GM23338 (cell line): Measurements from ENCODE around the gene CHD1. TPM values are rescaled to one million over a fixed set of nuclear protein-coding genes. Genes with fewer than 3 reads are reported as not detected.

Experiments used
- ATAC-seq: fragments of 200-7000 bp; cut with Tn5 transposase; 3 replicates; pipeline ENCODE4 v1.9.1; 2020
- DNase-seq: peaks from one replicate; pipeline ENCODE4 v3.0.0-alpha.2; 2015; ENCODE audit warnings: low spot score
- H2AFZ ChIP-seq: fragments of 200-600 bp; sonication (generic); 2 replicates; pipeline ENCODE4 v1.8.0; 2016; ENCODE audit warnings: antibody characterized with exemption, mild to moderate bottlenecking, moderate library complexity
- H3F3A ChIP-seq: fragments of 200-600 bp; sonication (generic); replicated peaks from 2 replicates; pipeline ENCODE4 v1.8.0; 2017; ENCODE audit warnings: antibody characterized with exemption, mixed run types, low read depth
- H3K27ac ChIP-seq: fragments of 200-600 bp; sonication (generic); 2 replicates; pipeline ENCODE4 v1.6.1; 2016; ENCODE audit warnings: low read depth
- H3K27me3 ChIP-seq: fragments of 200-600 bp; sonication (generic); 2 replicates; pipeline ENCODE4 v1.8.0; 2016; ENCODE audit warnings: mild to moderate bottlenecking, mixed run types, moderate library complexity; ENCODE audit not compliant: insufficient read depth
- H3K36me3 ChIP-seq: fragments of 200-600 bp; sonication (generic); 2 replicates; pipeline ENCODE4 v1.8.0; 2016; ENCODE audit warnings: mild to moderate bottlenecking; ENCODE audit not compliant: insufficient read depth
- H3K4me1 ChIP-seq: fragments of 200-600 bp; sonication (generic); 2 replicates; pipeline ENCODE4 v1.8.0; 2016; ENCODE audit warnings: mild to moderate bottlenecking, moderate library complexity; ENCODE audit not compliant: insufficient read depth
- H3K4me2 ChIP-seq: fragments of 200-600 bp; sonication (generic); 2 replicates; pipeline ENCODE4 v1.7.1; 2017; ENCODE audit warnings: mixed run types
- H3K4me3 ChIP-seq: fragments of 200-600 bp; sonication (generic); 2 replicates; pipeline ENCODE4 v1.6.1; 2016; ENCODE audit warnings: mixed run types
- H3K79me2 ChIP-seq: fragments of 200-600 bp; sonication (generic); replicated peaks from 2 replicates; pipeline ENCODE4 v1.8.0; 2017; ENCODE audit warnings: mild to moderate bottlenecking; ENCODE audit not compliant: insufficient read depth
- H3K9me2 ChIP-seq: fragments of 200-600 bp; sonication (generic); 2 replicates; pipeline ENCODE4 v1.8.0; 2017; ENCODE audit not compliant: insufficient read depth
- H4K20me1 ChIP-seq: fragments of 200-600 bp; sonication (generic); replicated peaks from 2 replicates; pipeline ENCODE4 v1.8.0; 2017; ENCODE audit warnings: mild to moderate bottlenecking; ENCODE audit not compliant: insufficient read depth
- H3K27ac Mint-ChIP-seq: 2 replicates; pipeline ENCODE4 v1.8.0; 2020; ENCODE audit warnings: inconsistent platforms, mild to moderate bottlenecking, moderate library complexity, mixed read lengths
- H3K27me3 Mint-ChIP-seq: 3 replicates; pipeline ENCODE4 v1.8.0; 2022; ENCODE audit warnings: low read depth, mild to moderate bottlenecking, moderate library complexity, mixed read lengths, inconsistent platforms; ENCODE audit not compliant: insufficient read depth, poor library complexity
- H3K36me3 Mint-ChIP-seq: 3 replicates; pipeline ENCODE4 v1.8.0; 2021; ENCODE audit warnings: low read depth, mild to moderate bottlenecking, inconsistent platforms, moderate library complexity, mixed read lengths
- H3K4me1 Mint-ChIP-seq: 3 replicates; pipeline ENCODE4 v1.8.0; 2020; ENCODE audit warnings: mild to moderate bottlenecking, inconsistent platforms, mixed read lengths
- H3K4me3 Mint-ChIP-seq: 3 replicates; pipeline ENCODE4 v1.8.0; 2021; ENCODE audit warnings: moderate library complexity, mild to moderate bottlenecking, inconsistent platforms, mixed read lengths
- H3K9me3 Mint-ChIP-seq: 3 replicates; pipeline ENCODE4 v1.8.0; 2020; ENCODE audit warnings: moderate library complexity, mild to moderate bottlenecking, inconsistent platforms, mixed read lengths
- CREB1 ChIP-seq: fragments of 250-450 bp; sonication (Bioruptor Pico); IDR thresholded peaks from 2 replicates; pipeline ENCODE4 v1.5.0; 2020; ENCODE audit warnings: low read depth, mild to moderate bottlenecking, moderate library complexity
- NANOG ChIP-seq: IDR thresholded peaks from 2 replicates; pipeline ENCODE4 v1.6.1; 2016; ENCODE audit warnings: antibody characterized with exemption, borderline replicate concordance
- POLR2AphosphoS5 ChIP-seq: IDR thresholded peaks from 2 replicates; pipeline ENCODE4 v1.6.1; 2016; ENCODE audit warnings: antibody characterized with exemption, low read depth
- REST ChIP-seq: IDR thresholded peaks from one replicate; pipeline ENCODE4 v1.6.1; 2018; ENCODE audit warnings: antibody characterized with exemption; ENCODE audit not compliant: unreplicated experiment
- ZNF331 ChIP-seq: fragments of 250-450 bp; sonication (Bioruptor Pico); IDR thresholded peaks from 2 replicates; pipeline ENCODE4 v1.5.0; 2020; ENCODE audit warnings: low read depth, mild to moderate bottlenecking, moderate library complexity
- ZNF462 ChIP-seq: fragments of 250-450 bp; sonication (Bioruptor Pico); IDR thresholded peaks from 2 replicates; pipeline ENCODE4 v1.5.0; 2020; ENCODE audit warnings: mild to moderate bottlenecking, moderate library complexity
- polyA plus RNA-seq: library from polyadenylated mRNA; unstranded; fragments of >200 nt; fragmentation: Nextera tagmentation; extraction: Ambion mirVana; gene quantifications from 2 replicates; pipeline ENCODE4 v1.2.1, GENCODE V29; 2016
- total RNA-seq: library from RNA; depleted of rRNA; stranded (reverse); fragments of >200 nt; shearing (Covaris generic); gene quantifications from 2 replicates; pipeline ENCODE4 v1.2.3, GENCODE V29; 2014

The CHD1 gene
- total and polyA plus RNA-seq, 2 experiments from 2014 or later: 36.4 to 75.6 TPM

- TF ChIP-seq POLR2AphosphoS5: no peak
Measured at GRCh38 chr5:98964621-98965020, 35.8 kb upstream of the CHD1 start (continued).

- H2AFZ ChIP-seq: no peak overlapping the region
- H3F3A ChIP-seq: no peaks in the 10 kb centered on the region
- H3K27me3 ChIP-seq: peaks cover 12% of the 10 kb centered on the region; the same call in 1 of the 2 replicates
- Mint-ChIP-seq H3K4me3 (no peak overlapping the region), H3K27me3 (peaks cover 6% of the 10 kb centered on the region), H3K36me3 (peaks cover 5% of the 10 kb centered on the region; the same call in 1 of the 3 replicates), H3K9me3 (peaks cover 8% of the 10 kb centered on the region; the same call in 2 of the 3 replicates), H3K27ac (no peak overlapping the region), H3K4me1 (peaks cover 21% of the 10 kb centered on the region)
- no peaks in the 10 kb centered on the region for H3K9me2 ChIP-seq
- TF ChIP-seq NANOG: peak; percentile 92
- TF ChIP-seq REST: no peak
- no peaks in the 10 kb centered on the region for H3K79me2 ChIP-seq
- H3K36me3 ChIP-seq: no peaks in the 10 kb centered on the region
- H4K20me1 ChIP-seq: no peaks in the 10 kb centered on the region
- H3K4me2 ChIP-seq: peak overlapping the region; percentile 39
- no peak overlapping the region for H3K27ac ChIP-seq
- peaks cover 11% of the 10 kb centered on the region for H3K4me1 ChIP-seq
- no peak overlapping the region for H3K4me3 ChIP-seq
- ATAC-seq (peak; percentile 96), DNase-seq (peak; percentile 76)
Measured at GRCh38 chr5:98963019-98963418, 34.2 kb upstream of the CHD1 start.

GRCh38 chr5:98962587-98962986 lies 33.8 kb upstream of the CHD1 start:
- no peak overlapping the region for H3K27ac Mint-ChIP-seq
- H4K20me1 ChIP-seq: no peaks in the 10 kb centered on the region
- peaks cover 5% of the 10 kb centered on the region; the same call in 1 of the 3 replicates for H3K36me3 Mint-ChIP-seq
- no peak overlapping the region for H3K4me3 ChIP-seq
- no peak for ATAC-seq
- no peaks in the 10 kb centered on the region for H3K79me2 ChIP-seq
- peaks cover 8% of the 10 kb centered on the region; the same call in 2 of the 3 replicates for H3K9me3 Mint-ChIP-seq
- peaks cover 12% of the 10 kb centered on the region; the same call in 1 of the 2 replicates for H3K27me3 ChIP-seq
- H3K4me3 Mint-ChIP-seq: no peak overlapping the region
- no peak overlapping the region for H2AFZ ChIP-seq
- H3K9me2 ChIP-seq: no peaks in the 10 kb centered on the region
- H3K27ac ChIP-seq: no peak overlapping the region
- no peaks in the 10 kb centered on the region for H3F3A ChIP-seq
- DNase-seq: no peak
- H3K27me3 Mint-ChIP-seq: peaks cover 6% of the 10 kb centered on the region
- peak overlapping the region; percentile 39 for H3K4me2 ChIP-seq
- peaks cover 21% of the 10 kb centered on the region for H3K4me1 Mint-ChIP-seq
- H3K36me3 ChIP-seq: no peaks in the 10 kb centered on the region
- H3K4me1 ChIP-seq: peaks cover 11% of the 10 kb centered on the region
- TF ChIP-seq ZNF462 (CRISPR knock-in tag) (no peak), CREB1 (CRISPR knock-in tag) (no peak), NANOG (no peak), REST (no peak), POLR2AphosphoS5 (no peak), ZNF331 (no peak)
